HCEC 1CT (cell line): ENCODE data around the gene AADACL4.

Experiments used
- DNase-seq: peaks from one replicate; pipeline ENCODE4 v3.0.0-alpha.2; 2017

Gene AADACL4

GRCh38 chr1:12714710-12715475 is 71.0 kb downstream of the AADACL4 start:
- DNase-seq: no peak

- no peak for DNase-seq
These were observed 72.1 kb downstream of the AADACL4 start, which contains the start of gene AADACL3 for GRCh38 chr1:12715896-12716437. TSS of gene AADACL3 (plus strand) at chr1:12716110. CDS start at chr1:12716177, 67 bp downstream.
